Stomach (tissue), 4 donors: Measurements from ENCODE around the gene FAM237A.

Experiments
- POLR2AphosphoS5 ChIP-seq, 3 donors: sonication (generic); formaldehyde crosslinking; IDR thresholded peaks; one replicate each; pipeline ENCODE4 v1.6.1; 2016; ENCODE audit warnings: antibody characterized with exemption in 3 of 3
- TF ChIP-seq, protein P1 (sequence below), 7 experiments: fragments of 450-650 bp in 4 of 7; fragments of 200-600 bp in 3 of 7; sonication (generic) in 3 of 7; IDR thresholded peaks; one replicate each; pipeline ENCODE4 v1.5.1; 2016 to 2019; ENCODE audit warnings: antibody characterized with exemption in 7 of 7, control low read depth in 2 of 7, mild to moderate bottlenecking in 1 of 7

DNA sequence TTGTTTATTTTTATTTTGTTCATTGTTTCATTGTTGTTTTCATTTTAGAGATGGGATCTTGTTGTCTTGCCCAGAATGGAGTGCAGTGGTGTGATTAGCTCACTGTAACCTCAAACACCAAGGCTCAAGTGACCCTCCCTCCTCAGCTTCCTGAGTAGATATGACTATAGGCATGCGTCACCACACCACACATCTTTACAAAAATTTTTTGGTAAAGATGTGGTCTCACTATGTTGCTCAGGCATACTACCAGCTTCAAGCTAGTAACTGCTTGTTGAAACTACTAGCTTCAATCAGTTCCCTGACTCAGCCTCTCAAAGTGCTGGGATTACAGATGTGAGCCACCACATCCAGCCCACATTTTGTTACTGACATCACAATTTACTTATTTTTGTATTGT, 14.8 kb downstream of the FAM237A start:
- TF ChIP-seq, protein P1, sequence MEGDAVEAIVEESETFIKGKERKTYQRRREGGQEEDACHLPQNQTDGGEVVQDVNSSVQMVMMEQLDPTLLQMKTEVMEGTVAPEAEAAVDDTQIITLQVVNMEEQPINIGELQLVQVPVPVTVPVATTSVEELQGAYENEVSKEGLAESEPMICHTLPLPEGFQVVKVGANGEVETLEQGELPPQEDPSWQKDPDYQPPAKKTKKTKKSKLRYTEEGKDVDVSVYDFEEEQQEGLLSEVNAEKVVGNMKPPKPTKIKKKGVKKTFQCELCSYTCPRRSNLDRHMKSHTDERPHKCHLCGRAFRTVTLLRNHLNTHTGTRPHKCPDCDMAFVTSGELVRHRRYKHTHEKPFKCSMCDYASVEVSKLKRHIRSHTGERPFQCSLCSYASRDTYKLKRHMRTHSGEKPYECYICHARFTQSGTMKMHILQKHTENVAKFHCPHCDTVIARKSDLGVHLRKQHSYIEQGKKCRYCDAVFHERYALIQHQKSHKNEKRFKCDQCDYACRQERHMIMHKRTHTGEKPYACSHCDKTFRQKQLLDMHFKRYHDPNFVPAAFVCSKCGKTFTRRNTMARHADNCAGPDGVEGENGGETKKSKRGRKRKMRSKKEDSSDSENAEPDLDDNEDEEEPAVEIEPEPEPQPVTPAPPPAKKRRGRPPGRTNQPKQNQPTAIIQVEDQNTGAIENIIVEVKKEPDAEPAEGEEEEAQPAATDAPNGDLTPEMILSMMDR (IDR thresholded peaks at IDR 0.05): no peak
- TF ChIP-seq POLR2AphosphoS5 (IDR thresholded peaks at IDR 0.05): no peak
